Measurements from ENCODE around the gene TAF1D.

DNA sequence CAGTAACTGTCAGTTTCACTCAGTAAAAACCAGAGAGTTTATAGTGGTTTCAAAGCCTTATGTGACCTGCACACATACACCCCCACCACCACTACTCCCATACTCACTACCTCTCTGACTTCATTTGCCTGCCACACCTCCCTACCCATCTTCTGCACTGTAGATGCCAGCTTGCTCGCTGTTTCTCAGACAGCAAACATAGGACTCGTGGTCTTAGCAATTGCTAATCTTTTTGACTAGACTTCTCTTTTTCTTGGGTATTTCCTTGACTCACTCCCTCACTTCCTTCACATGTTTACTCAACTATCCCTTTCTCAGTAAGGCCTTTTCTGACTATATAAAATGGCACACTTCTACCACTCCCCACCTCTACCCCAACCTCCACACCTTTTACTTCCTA lies 52.1 kb downstream of the TAF1D start:
- TF ChIP-seq EZH2 (IDR thresholded peaks at IDR 0.05; ENCODE audit: borderline replicate concordance, insufficient read depth, low read length, poor library complexity, severe bottlenecking), result no peak
- no peak for TF ChIP-seq SMC3 (conservative IDR thresholded peaks at IDR 0.05; ENCODE audit: poor library complexity)
- TF ChIP-seq, protein P1, sequence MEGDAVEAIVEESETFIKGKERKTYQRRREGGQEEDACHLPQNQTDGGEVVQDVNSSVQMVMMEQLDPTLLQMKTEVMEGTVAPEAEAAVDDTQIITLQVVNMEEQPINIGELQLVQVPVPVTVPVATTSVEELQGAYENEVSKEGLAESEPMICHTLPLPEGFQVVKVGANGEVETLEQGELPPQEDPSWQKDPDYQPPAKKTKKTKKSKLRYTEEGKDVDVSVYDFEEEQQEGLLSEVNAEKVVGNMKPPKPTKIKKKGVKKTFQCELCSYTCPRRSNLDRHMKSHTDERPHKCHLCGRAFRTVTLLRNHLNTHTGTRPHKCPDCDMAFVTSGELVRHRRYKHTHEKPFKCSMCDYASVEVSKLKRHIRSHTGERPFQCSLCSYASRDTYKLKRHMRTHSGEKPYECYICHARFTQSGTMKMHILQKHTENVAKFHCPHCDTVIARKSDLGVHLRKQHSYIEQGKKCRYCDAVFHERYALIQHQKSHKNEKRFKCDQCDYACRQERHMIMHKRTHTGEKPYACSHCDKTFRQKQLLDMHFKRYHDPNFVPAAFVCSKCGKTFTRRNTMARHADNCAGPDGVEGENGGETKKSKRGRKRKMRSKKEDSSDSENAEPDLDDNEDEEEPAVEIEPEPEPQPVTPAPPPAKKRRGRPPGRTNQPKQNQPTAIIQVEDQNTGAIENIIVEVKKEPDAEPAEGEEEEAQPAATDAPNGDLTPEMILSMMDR (IDR thresholded peaks at IDR 0.05; ENCODE audit: poor library complexity, severe bottlenecking), result no peak
